Common myeloid progenitor, CD34-positive (primary cell): ENCODE measurements around the gene FOXP4.

Experiments
- CTCF ChIA-PET: fragments of 350-600 bp; sonication (Branson Sonifier 250); formaldehyde crosslinking; loops from one replicate; lab custom pipeline; 2021; ENCODE audit warnings: antibody characterized with exemption; lab: Charles Lee
- POLR2A ChIA-PET: fragments of 350-600 bp; sonication (Branson Sonifier 250); formaldehyde crosslinking; loops from one replicate; lab custom pipeline; 2021; ENCODE audit warnings: antibody characterized with exemption; lab: Charles Lee
- DNase-seq, 3 donors: peaks; one replicate each; pipeline versions ENCODE4 v3.0.0 to v3.0.0-alpha.2; 2013
- H3K27ac ChIP-seq, 2 experiments: 1 replicate in 1 of 2; 2 replicates in 1 of 2; pipeline ENCODE4 v1.7.0; 2013; ENCODE audit warnings: inconsistent platforms in 2 of 2, low read length in 2 of 2, mild to moderate bottlenecking in 2 of 2, low read depth in 1 of 2, moderate library complexity in 1 of 2; ENCODE audit not compliant: severe bottlenecking in 2 of 2, insufficient read depth in 1 of 2, poor library complexity in 1 of 2
- H3K27me3 ChIP-seq, 5 experiments: replicated peaks in 2 of 5; 1 replicate in 3 of 5; 2 replicates in 2 of 5; pipeline versions ENCODE4 v1.6.1 to v1.7.0; 2013; ENCODE audit warnings: low read length in 4 of 5, mild to moderate bottlenecking in 2 of 5, moderate library complexity in 2 of 5, inconsistent platforms in 1 of 5; ENCODE audit not compliant: insufficient read depth in 5 of 5, control insufficient read depth in 4 of 5
- H3K36me3 ChIP-seq, 4 experiments: 1 replicate in 2 of 4; 2 replicates in 2 of 4; pipeline versions ENCODE4 v1.6.1 to v1.7.0; 2013; ENCODE audit warnings: low read length in 3 of 4, control low read depth in 1 of 4, mild to moderate bottlenecking in 1 of 4; ENCODE audit not compliant: control insufficient read depth in 4 of 4, insufficient read depth in 4 of 4
- H3K4me1 ChIP-seq, 4 experiments: 1 replicate in 3 of 4; 2 replicates in 1 of 4; pipeline versions ENCODE4 v1.6.1 to v1.7.1; 2013; ENCODE audit warnings: low read length in 3 of 4, mild to moderate bottlenecking in 3 of 4, control low read depth in 1 of 4, inconsistent platforms in 1 of 4, moderate library complexity in 1 of 4; ENCODE audit not compliant: control insufficient read depth in 4 of 4, insufficient read depth in 4 of 4; ENCODE audit errors: control extremely low read depth in 1 of 4
- H3K4me3 ChIP-seq, 7 experiments: 1 replicate in 4 of 7; 2 replicates in 3 of 7; pipeline versions ENCODE4 v1.5.1 to v1.7.0; 2013; ENCODE audit warnings: mild to moderate bottlenecking in 7 of 7, low read length in 6 of 7, moderate library complexity in 6 of 7, inconsistent platforms in 2 of 7, low read depth in 2 of 7, control low read depth in 1 of 7; ENCODE audit not compliant: insufficient read depth in 4 of 7, control insufficient read depth in 1 of 7; ENCODE audit errors: extremely low read depth in 1 of 7
- H3K9me3 ChIP-seq, 5 experiments: 1 replicate in 4 of 5; 2 replicates in 1 of 5; pipeline versions ENCODE4 v1.6.1 to v1.7.1; 2013; ENCODE audit warnings: low read length in 4 of 5, mild to moderate bottlenecking in 2 of 5, inconsistent platforms in 1 of 5, low read depth in 1 of 5, moderate library complexity in 1 of 5; ENCODE audit not compliant: control insufficient read depth in 4 of 5, insufficient read depth in 2 of 5; ENCODE audit errors: control extremely low read depth in 1 of 5
- WGBS: methylation state at CpG from one replicate; pipeline ENCODE4 v1.1.5; 2013; ENCODE audit not compliant: insufficient coverage; 5-methylcytosine and 5-hydroxymethylcytosine counted together

The FOXP4 gene

DNA sequence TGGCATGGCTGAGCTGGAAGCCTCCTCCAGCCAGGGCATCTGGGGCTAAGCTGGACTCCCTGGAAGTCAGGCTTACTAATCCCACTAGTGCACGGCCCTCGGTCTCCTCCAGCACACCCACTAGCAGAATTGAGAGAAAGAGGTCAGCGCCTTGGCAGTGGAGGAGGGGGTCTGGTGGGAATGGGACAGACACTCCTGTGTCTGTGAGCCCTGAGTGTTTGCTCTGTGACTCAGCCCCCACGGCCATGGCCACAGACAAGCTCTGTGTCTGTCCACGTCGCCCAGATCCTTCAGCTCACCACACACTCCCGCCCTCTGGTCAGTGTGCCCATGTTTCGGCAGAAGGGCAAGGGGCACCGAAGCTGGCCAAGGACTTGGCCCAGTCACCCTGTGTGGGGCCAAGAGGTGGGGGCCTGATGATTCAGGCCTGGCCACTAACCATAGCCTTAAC, 100.9 kb downstream of the FOXP4 start:
- H3K27ac ChIP-seq = no peak overlapping the region
- CTCF ChIA-PET = interaction anchor here (0.9 to 1.3 kb wide), 2 partner anchors 25 to 38 kb away, joined by 3 read pairs; no protein-coding TSS in a partner anchor
- WGBS = 100% methylated on average over 6 of the region's 9 CpGs
- H3K36me3 ChIP-seq = peaks cover 0 to 11% (median 0%) of the 10 kb centered on the region in 4 experiments
- H3K27me3 ChIP-seq = peaks cover 0 to 2% (median 0%) of the 10 kb centered on the region in 5 experiments
- no peak for DNase-seq
- H3K4me1 ChIP-seq = peaks cover 0 to 22% (median 2%) of the 10 kb centered on the region in 4 experiments
- H3K4me3 ChIP-seq = no peak overlapping the region
- POLR2A ChIA-PET = no interaction called here
- H3K9me3 ChIP-seq = no peaks in the 10 kb centered on the region

DNA sequence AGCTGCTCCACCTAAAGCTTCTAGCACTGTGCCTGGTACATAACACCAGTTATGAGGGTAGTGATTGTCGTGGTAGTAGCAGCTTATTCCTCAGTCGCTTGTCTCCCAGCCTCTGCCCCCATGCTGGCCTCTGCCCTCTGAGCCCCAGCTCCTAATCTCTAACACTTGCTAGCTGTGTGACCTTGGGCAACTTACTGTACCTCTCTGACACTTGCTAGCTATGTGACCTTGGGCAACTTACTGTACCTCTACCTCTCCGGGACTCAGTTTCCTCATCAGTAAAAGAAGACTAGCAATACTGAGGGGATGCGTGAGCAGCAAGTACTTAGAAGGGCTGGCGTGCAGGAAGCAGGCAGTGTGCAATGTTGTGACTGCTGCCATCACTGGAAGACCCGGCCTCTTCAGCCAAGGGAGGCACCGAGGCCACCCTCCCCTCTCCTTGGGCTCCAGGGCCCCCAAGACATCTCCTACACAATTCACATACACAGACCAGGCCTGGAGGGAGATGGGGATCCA, 101.9 kb downstream of the FOXP4 start:
- Histone ChIP-seq H3K27ac (no peak overlapping the region), H3K9me3 (no peaks in the 10 kb centered on the region), H3K36me3 (peaks cover 0 to 11% (median 0%) of the 10 kb centered on the region in 4 experiments), H3K4me1 (peaks cover 0 to 12% (median under 1%) of the 10 kb centered on the region in 4 experiments), H3K27me3 (no peaks in the 10 kb centered on the region), H3K4me3 (no peak overlapping the region)
- DNase-seq = no peak
- WGBS = 100% methylated on average over 5 of the region's 7 CpGs
- ChIA-PET CTCF (interaction anchor here (0.6 to 2.3 kb wide), 4 partner anchors 9 to 35 kb away, joined by 3 to 7 read pairs (median 4); no protein-coding TSS in a partner anchor), POLR2A (no interaction called here)

DNA sequence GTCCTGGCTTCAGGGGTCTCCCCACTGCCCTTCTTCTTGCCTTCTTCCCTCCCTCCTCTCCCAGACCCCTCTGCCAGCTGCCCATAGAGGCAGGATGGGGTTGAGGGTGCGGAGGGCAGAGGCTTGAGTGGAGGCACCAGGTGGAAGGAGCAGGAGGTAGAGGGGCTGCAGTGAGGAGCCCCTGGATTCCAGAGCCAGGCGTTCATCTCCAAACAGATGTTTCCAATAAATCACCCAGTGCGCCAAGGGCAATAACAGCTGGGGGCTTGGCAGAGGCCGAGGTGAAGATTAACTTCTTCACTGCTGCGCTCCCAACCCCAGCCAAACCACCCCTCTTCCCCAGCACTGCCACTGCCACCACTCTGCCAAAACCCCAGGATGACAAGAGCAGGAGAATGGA, 102.7 kb downstream of the FOXP4 start:
- Histone ChIP-seq H3K27ac (no peak overlapping the region), H3K4me1 (peaks cover 0 to 9% (median 0%) of the 10 kb centered on the region in 4 experiments), H3K4me3 (no peak overlapping the region), H3K9me3 (no peaks in the 10 kb centered on the region), H3K36me3 (peaks cover 0 to 11% (median 0%) of the 10 kb centered on the region in 4 experiments), H3K27me3 (no peaks in the 10 kb centered on the region)
- no peak for DNase-seq
- ChIA-PET POLR2A (no interaction called here), CTCF (interaction anchor here (1.4 to 2.3 kb wide), 2 partner anchors 8 to 32 kb away, joined by 3 to 7 read pairs; no protein-coding TSS in a partner anchor)
- WGBS = 100% methylated on average over 2 of the region's 5 CpGs

DNA sequence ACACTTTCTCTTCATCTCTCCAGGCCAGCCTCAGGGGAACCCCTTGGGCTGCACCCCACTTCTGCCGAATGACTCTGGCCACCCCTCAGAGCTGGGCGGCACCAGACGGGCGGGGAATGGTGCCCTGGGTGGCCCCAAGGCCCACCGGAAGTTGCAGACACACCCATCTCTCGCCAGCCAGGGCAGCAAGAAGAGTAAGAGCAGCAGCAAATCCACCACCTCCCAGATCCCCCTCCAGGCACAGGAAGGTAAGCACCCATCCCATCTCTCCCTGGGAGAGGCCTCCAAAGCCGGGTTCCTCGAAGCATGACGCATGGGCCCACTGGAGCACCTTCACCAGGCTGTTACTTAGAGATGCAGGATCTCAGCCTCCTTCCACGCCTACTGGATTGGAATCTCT, 103.4 kb downstream of the FOXP4 start:
- Histone ChIP-seq H3K4me3 (no peak overlapping the region), H3K27me3 (no peaks in the 10 kb centered on the region), H3K36me3 (peaks cover 0 to 11% (median 0%) of the 10 kb centered on the region in 4 experiments), H3K9me3 (no peaks in the 10 kb centered on the region), H3K4me1 (peaks cover 0 to 8% (median 0%) of the 10 kb centered on the region in 4 experiments), H3K27ac (no peak overlapping the region)
- WGBS = 94% methylated on average over 10 of the region's 10 CpGs
- no peak for DNase-seq
- CTCF ChIA-PET = interaction anchor here (2.3 kb wide), 1 partner anchor 31 kb away, joined by 7 read pairs; no protein-coding TSS in a partner anchor
- POLR2A ChIA-PET = no interaction called here

DNA sequence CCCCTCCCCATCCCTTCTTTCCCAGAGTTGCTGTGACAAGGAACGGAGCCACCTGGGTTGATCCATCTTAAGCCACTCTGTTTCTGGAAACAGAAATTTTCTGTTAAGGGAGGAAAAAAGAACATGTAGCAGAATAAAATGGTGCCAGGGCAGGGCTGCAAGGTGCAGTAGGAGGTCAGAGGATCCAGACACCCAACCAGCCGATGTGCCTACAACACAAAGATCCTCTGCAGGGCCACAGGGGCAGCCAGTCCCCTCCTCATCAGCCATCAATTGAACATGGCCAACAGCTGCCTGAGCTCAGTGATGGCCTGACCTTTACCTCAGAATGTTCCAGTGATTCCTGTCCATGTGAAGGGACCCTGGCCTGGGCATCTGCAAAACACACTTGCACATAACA, 103.9 kb downstream of the FOXP4 start:
- peaks cover 0 to 11% (median 0%) of the 10 kb centered on the region in 4 experiments for H3K36me3 ChIP-seq
- 100% methylated on average over 1 of the region's 2 CpGs for WGBS
- H3K9me3 ChIP-seq = no peaks in the 10 kb centered on the region
- ChIA-PET POLR2A (no interaction called here), CTCF (no interaction called here)
- no peak for DNase-seq
- H3K27me3 ChIP-seq = no peaks in the 10 kb centered on the region
- H3K4me3 ChIP-seq = no peak overlapping the region
- H3K4me1 ChIP-seq = peaks cover 0 to 6% (median 0%) of the 10 kb centered on the region in 4 experiments
- no peak overlapping the region for H3K27ac ChIP-seq

DNA sequence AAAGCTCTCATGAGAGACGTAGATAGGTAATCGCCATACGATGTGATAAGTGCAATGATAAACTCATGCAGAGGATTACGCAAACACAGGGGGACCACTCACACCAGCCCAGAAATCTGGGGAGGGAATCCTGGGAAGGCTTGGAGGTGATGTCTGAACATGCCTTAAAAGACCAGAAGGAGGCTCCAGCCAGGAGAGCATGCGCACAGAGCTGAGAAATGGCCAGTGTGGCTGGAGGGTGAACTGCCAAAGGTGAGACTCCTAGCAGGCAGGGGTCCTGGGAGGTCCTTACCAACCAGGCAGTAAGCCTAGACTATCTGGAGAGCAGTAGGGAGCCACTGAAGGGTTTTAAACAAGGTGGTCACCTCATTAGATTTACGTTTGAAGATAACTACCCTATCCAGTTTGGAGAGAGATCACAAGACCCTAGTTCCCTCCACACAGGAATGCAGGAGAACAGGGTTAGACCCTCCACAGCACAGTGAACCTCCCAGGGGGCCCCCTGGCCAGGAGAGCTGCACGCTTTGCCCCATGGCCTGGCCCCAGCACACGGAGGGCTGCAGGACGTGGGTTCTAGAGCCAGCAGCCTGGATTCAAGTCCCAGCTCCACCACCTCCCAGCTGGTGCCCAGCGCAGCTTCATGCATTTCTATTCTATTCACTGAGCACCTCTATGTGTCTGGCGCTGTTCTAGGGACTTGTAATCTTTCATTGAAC, 105.2 kb downstream of the FOXP4 start:
- H3K27ac ChIP-seq = no peak overlapping the region
- WGBS = 95% methylated on average over 9 of the region's 11 CpGs
- H3K27me3 ChIP-seq = no peaks in the 10 kb centered on the region
- peaks cover 0 to 11% (median 0%) of the 10 kb centered on the region in 4 experiments for H3K36me3 ChIP-seq
- ChIA-PET CTCF (interaction anchor here (0.7 to 1.3 kb wide), 4 partner anchors 14 to 30 kb away, joined by 3 to 4 read pairs (median 3); no protein-coding TSS in a partner anchor), POLR2A (no interaction called here)
- no peak overlapping the region for H3K4me3 ChIP-seq
- DNase-seq = no peak
- H3K4me1 ChIP-seq = peaks cover 0 to 13% (median 9%) of the 10 kb centered on the region in 4 experiments
- no peaks in the 10 kb centered on the region for H3K9me3 ChIP-seq
